H9 (cell line): Measurements from ENCODE around the gene MSI2. TPM values are rescaled to one million over a fixed set of nuclear protein-coding genes. Genes with fewer than 3 reads are reported as not detected.

Experiments
- DNase-seq: peaks from one replicate; pipeline ENCODE4 v3.0.0-alpha.2; 2017
- H2AFZ ChIP-seq: one replicate; pipeline ENCODE4 v1.6.1; 2013; ENCODE audit warnings: mild to moderate bottlenecking, low read length, control low read depth, moderate library complexity
- H2AK5ac ChIP-seq: 2 replicates; pipeline ENCODE4 v1.6.1; 2013; ENCODE audit warnings: low read length, control low read depth, mixed read lengths; ENCODE audit not compliant: insufficient read length
- H2BK120ac ChIP-seq: one replicate; pipeline ENCODE4 v1.6.1; 2013; ENCODE audit warnings: low read depth, mild to moderate bottlenecking, low read length, control low read depth, inconsistent platforms; ENCODE audit not compliant: poor library complexity, severe bottlenecking
- H2BK12ac ChIP-seq: 2 replicates; pipeline ENCODE4 v1.6.1; 2013; ENCODE audit warnings: low read length, control low read depth, mixed read lengths, low read depth; ENCODE audit not compliant: insufficient read length
- H2BK15ac ChIP-seq: 2 replicates; pipeline ENCODE4 v1.6.1; 2013; ENCODE audit warnings: low read depth, low read length, control low read depth
- H2BK20ac ChIP-seq: one replicate; pipeline ENCODE4 v1.6.1; 2013; ENCODE audit warnings: low read depth, mild to moderate bottlenecking, low read length, control low read depth, inconsistent platforms; ENCODE audit not compliant: poor library complexity, severe bottlenecking
- H2BK5ac ChIP-seq: 2 replicates; pipeline ENCODE4 v1.6.1; 2013; ENCODE audit warnings: low read length, control low read depth, mixed read lengths; ENCODE audit not compliant: insufficient read length
- H3K14ac ChIP-seq: 2 replicates; pipeline ENCODE4 v1.6.1; 2013; ENCODE audit warnings: low read length, control low read depth; ENCODE audit not compliant: insufficient read depth
- H3K18ac ChIP-seq: 2 replicates; pipeline ENCODE4 v1.6.1; 2013; ENCODE audit warnings: low read depth, mild to moderate bottlenecking, mixed read lengths, low read length, control low read depth; ENCODE audit not compliant: insufficient read length
- H3K23ac ChIP-seq: 2 replicates; pipeline ENCODE4 v1.6.1; 2013; ENCODE audit warnings: low read length, control low read depth, mixed read lengths, low read depth; ENCODE audit not compliant: insufficient read length
- H3K23me2 ChIP-seq: 2 replicates; pipeline ENCODE4 v1.6.1; 2013; ENCODE audit warnings: low read depth, mild to moderate bottlenecking, mixed read lengths, low read length, control low read depth; ENCODE audit not compliant: insufficient read length, poor library complexity, severe bottlenecking
- H3K27ac ChIP-seq: 2 replicates; pipeline ENCODE4 v1.5.1; 2013; ENCODE audit warnings: low read length, control low read depth, mixed read lengths, low read depth; ENCODE audit not compliant: insufficient read length
- H3K27me3 ChIP-seq: 2 replicates; pipeline ENCODE4 v1.6.1; 2013; ENCODE audit warnings: low read length, control low read depth, inconsistent platforms; ENCODE audit not compliant: insufficient read depth
- H3K4ac ChIP-seq: 2 replicates; pipeline ENCODE4 v1.6.1; 2013; ENCODE audit warnings: low read depth, mild to moderate bottlenecking, control low read depth, inconsistent platforms, low read length, moderate library complexity
- H3K4me1 ChIP-seq: 2 replicates; pipeline ENCODE4 v1.6.1; 2013; ENCODE audit warnings: low read length, control low read depth, inconsistent platforms; ENCODE audit not compliant: insufficient read depth
- H3K4me2 ChIP-seq: 2 replicates; pipeline ENCODE4 v1.6.1; 2013; ENCODE audit warnings: low read length, control low read depth, mixed read lengths; ENCODE audit not compliant: insufficient read length, insufficient read depth
- H3K56ac ChIP-seq: 2 replicates; pipeline ENCODE4 v1.6.1; 2013; ENCODE audit warnings: low read depth, mild to moderate bottlenecking, mixed read lengths, low read length, control low read depth; ENCODE audit not compliant: insufficient read length
- H3K79me1 ChIP-seq: 2 replicates; pipeline ENCODE4 v1.6.1; 2013; ENCODE audit warnings: low read depth, mild to moderate bottlenecking, moderate library complexity, low read length, control low read depth, inconsistent platforms; ENCODE audit not compliant: insufficient read depth, poor library complexity, severe bottlenecking
- H3K79me2 ChIP-seq: 2 replicates; pipeline ENCODE4 v1.6.1; 2013; ENCODE audit warnings: low read length, control low read depth, inconsistent platforms; ENCODE audit not compliant: insufficient read depth
- H3K9ac ChIP-seq: 2 replicates; pipeline ENCODE4 v1.6.1; 2013; ENCODE audit warnings: low read length, control low read depth, mixed read lengths; ENCODE audit not compliant: insufficient read length; ENCODE audit errors: extremely low read depth
- H3K9me3 ChIP-seq: one replicate; pipeline ENCODE4 v1.6.1; 2013; ENCODE audit warnings: low read depth, low read length, inconsistent platforms; ENCODE audit not compliant: control insufficient read depth
- H3T11ph ChIP-seq: one replicate; pipeline ENCODE4 v1.6.1; 2013; ENCODE audit warnings: mild to moderate bottlenecking, low read length, control low read depth, inconsistent platforms
- H4K20me1 ChIP-seq: one replicate; pipeline ENCODE4 v1.6.1; 2013; ENCODE audit not compliant: control insufficient read depth, insufficient read length, insufficient read depth
- H4K5ac ChIP-seq: 2 replicates; pipeline ENCODE4 v1.6.1; 2013; ENCODE audit warnings: low read depth, mild to moderate bottlenecking, mixed read lengths, low read length, control low read depth; ENCODE audit not compliant: insufficient read length
- H4K8ac ChIP-seq: replicated peaks from 2 replicates; pipeline ENCODE4 v1.6.1; 2013; ENCODE audit warnings: low read length, control low read depth, mixed read lengths, low read depth; ENCODE audit not compliant: insufficient read length
- H4K91ac ChIP-seq: 2 replicates; pipeline ENCODE4 v1.6.1; 2013; ENCODE audit warnings: low read depth, mild to moderate bottlenecking, moderate library complexity, mixed read lengths, low read length, control low read depth; ENCODE audit not compliant: insufficient read length
- H3K27ac Mint-ChIP-seq, 3 experiments: 2 replicates in 2 of 3; 3 replicates in 1 of 3; pipeline ENCODE4 v1.8.0; 2020 to 2021; ENCODE audit warnings: mixed read lengths in 3 of 3, mild to moderate bottlenecking in 1 of 3, moderate library complexity in 1 of 3
- H3K27me3 Mint-ChIP-seq: 2 replicates; pipeline ENCODE4 v1.8.0; 2021; ENCODE audit warnings: low read depth, mild to moderate bottlenecking, moderate library complexity, mixed read lengths
- H3K36me3 Mint-ChIP-seq, 3 experiments: 2 replicates in 2 of 3; 3 replicates in 1 of 3; pipeline ENCODE4 v1.8.0; 2020 to 2021; ENCODE audit warnings: low read depth in 3 of 3, mixed read lengths in 3 of 3; ENCODE audit not compliant: insufficient read depth in 1 of 3
- H3K4me1 Mint-ChIP-seq, 2 experiments: 2 replicates each; pipeline ENCODE4 v1.8.0; 2020; ENCODE audit warnings: mixed read lengths in 2 of 2
- H3K4me3 Mint-ChIP-seq, 2 experiments: 2 replicates in 1 of 2; 3 replicates in 1 of 2; pipeline ENCODE4 v1.8.0; 2020 to 2021; ENCODE audit warnings: mild to moderate bottlenecking in 2 of 2, mixed read lengths in 2 of 2, moderate library complexity in 1 of 2
- H3K9me3 Mint-ChIP-seq, 2 experiments: 2 replicates in 1 of 2; 3 replicates in 1 of 2; pipeline ENCODE4 v1.8.0; 2020; ENCODE audit warnings: mild to moderate bottlenecking in 2 of 2, mixed read lengths in 2 of 2, moderate library complexity in 1 of 2
- CTCF ChIP-seq: fragments of 200-600 bp; sonication (generic); conservative IDR thresholded peaks from 3 replicates; pipeline ENCODE4 v1.8.0; 2021; ENCODE audit warnings: antibody characterized with exemption, mild to moderate bottlenecking
- WGBS: extraction: QIAGEN DNeasy Blood & Tissue Kit; methylation state at CpG from one replicate; pipeline ENCODE4 v1.1.7; 2013; ENCODE audit warnings: missing lambda C conversion rate, low lambda C conversion rate, mixed read lengths; ENCODE audit not compliant: insufficient read length; ENCODE audit errors: extremely low coverage; 5-methylcytosine and 5-hydroxymethylcytosine counted together
- total RNA-seq: library from RNA; stranded (reverse); gene quantifications from 2 replicates; pipeline ENCODE4 v1.2.1, GENCODE V29; 2021

Gene MSI2
- total RNA-seq, 1 experiment from 2014 or later = 98.5 TPM

GRCh38 chr17:57352665-57353175 lies 96.4 kb downstream of the MSI2 start:
- Histone ChIP-seq H4K20me1 (no peaks in the 10 kb centered on the region), H3K18ac (no peak overlapping the region), H3K79me1 (no peaks in the 10 kb centered on the region), H2BK20ac (no peak overlapping the region), H3K4me2 (no peak overlapping the region), H3K27me3 (no peaks in the 10 kb centered on the region), H3K23me2 (no peaks in the 10 kb centered on the region), H4K5ac (no peak overlapping the region), H3K79me2 (no peaks in the 10 kb centered on the region), H2BK5ac (no peak overlapping the region), H3K23ac (no peak overlapping the region), H2BK120ac (no peak overlapping the region), H3K27ac (no peak overlapping the region), H3K56ac (no peak overlapping the region), H2BK12ac (no peak overlapping the region), H2BK15ac (no peak overlapping the region), H3K9ac (no peak overlapping the region), H3T11ph (no peak overlapping the region), H3K4ac (no peak overlapping the region), H4K91ac (no peak overlapping the region), H2AFZ (no peak overlapping the region), H3K9me3 (no peaks in the 10 kb centered on the region), H3K4me1 (no peaks in the 10 kb centered on the region; the same call in 1 of the 2 replicates), H4K8ac (no peak overlapping the region), H3K14ac (no peak overlapping the region), H2AK5ac (no peak overlapping the region)
- no peak for TF ChIP-seq CTCF
- Mint-ChIP-seq H3K27ac (no peak overlapping the region), H3K27me3 (no peaks in the 10 kb centered on the region; the same call in none of the 2 replicates), H3K36me3 (peaks cover 14 to 21% (median 18%) of the 10 kb centered on the region in 3 experiments; a peak in 6 of 7 replicates), H3K4me3 (no peak overlapping the region), H3K9me3 (no peaks in the 10 kb centered on the region), H3K4me1 (peaks cover 32 to 43% of the 10 kb centered on the region in 2 experiments)
- no CpG with 5 or more reads among the region's 5 CpGs for WGBS
- DNase-seq = no peak
